ENCODE measurements around the gene FHOD1. TPM values are rescaled to one million over a fixed set of nuclear protein-coding genes. Genes with fewer than 3 reads are reported as not detected.

Gene FHOD1
- total and polyA plus RNA-seq, 2 of the 13 experiments (the other 11 are each of a cell fraction or from before 2014, with no cell fraction given), result 20.0 to 20.8 TPM

- TF ChIP-seq GMEB1 (CRISPR knock-in tag; IDR thresholded peaks at IDR 0.05; ENCODE audit: borderline replicate concordance) (no peak), ZNF768 (CRISPR knock-in tag; IDR thresholded peaks at IDR 0.05) (peak; percentile 13; the same call in 1 of the 2 replicates), THAP11 (CRISPR knock-in tag; IDR thresholded peaks at IDR 0.05) (no peak), TP53 (CRISPR knock-in tag; conservative IDR thresholded peaks at IDR 0.05) (no peak), KDM2A (CRISPR knock-in tag; IDR thresholded peaks at IDR 0.05; ENCODE audit: borderline replicate concordance, low read depth) (0 out of 2 replicates have a peak, but pooled peaks have one; percentile 16), AGO2 (optimal IDR thresholded peaks at IDR 0.05; ENCODE audit: low read depth, low read length) (peak; percentile 62), HIC2 (CRISPR knock-in tag; IDR thresholded peaks at IDR 0.05; ENCODE audit: low read depth) (0 out of 2 replicates have a peak, but pooled peaks have one; percentile 21), DZIP1 (CRISPR knock-in tag; IDR thresholded peaks at IDR 0.05) (no peak), IRF9 (CRISPR knock-in tag; IDR thresholded peaks at IDR 0.05; ENCODE audit: borderline replicate concordance) (no peak), LBX2 (CRISPR knock-in tag; IDR thresholded peaks at IDR 0.05; ENCODE audit: borderline replicate concordance) (no peak)
These were observed 49.0 kb downstream of the FHOD1 start (continued) for GRCh38 chr16:67198238-67198734.
